ENCODE measurements around the gene COG5.

DNA sequence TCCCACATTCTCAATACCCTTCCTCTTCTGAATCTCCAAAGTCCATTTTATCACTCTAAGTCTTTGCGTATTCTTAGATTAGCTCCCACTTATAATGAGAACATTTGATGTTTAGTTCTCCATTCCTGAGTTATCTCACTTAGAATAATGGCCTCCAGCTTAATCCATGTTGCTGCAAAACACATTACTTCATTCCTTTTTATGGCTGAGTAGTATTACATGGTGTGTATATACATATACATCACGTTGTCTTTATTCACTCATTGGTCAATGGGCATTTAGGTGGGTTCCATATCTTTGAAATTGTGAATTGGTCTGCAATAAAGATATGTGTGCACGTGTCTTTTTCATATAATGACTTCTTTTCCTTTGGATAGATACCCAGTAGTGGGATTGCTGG, 61.6 kb downstream of the COG5 start:
- TF ChIP-seq, protein P1, sequence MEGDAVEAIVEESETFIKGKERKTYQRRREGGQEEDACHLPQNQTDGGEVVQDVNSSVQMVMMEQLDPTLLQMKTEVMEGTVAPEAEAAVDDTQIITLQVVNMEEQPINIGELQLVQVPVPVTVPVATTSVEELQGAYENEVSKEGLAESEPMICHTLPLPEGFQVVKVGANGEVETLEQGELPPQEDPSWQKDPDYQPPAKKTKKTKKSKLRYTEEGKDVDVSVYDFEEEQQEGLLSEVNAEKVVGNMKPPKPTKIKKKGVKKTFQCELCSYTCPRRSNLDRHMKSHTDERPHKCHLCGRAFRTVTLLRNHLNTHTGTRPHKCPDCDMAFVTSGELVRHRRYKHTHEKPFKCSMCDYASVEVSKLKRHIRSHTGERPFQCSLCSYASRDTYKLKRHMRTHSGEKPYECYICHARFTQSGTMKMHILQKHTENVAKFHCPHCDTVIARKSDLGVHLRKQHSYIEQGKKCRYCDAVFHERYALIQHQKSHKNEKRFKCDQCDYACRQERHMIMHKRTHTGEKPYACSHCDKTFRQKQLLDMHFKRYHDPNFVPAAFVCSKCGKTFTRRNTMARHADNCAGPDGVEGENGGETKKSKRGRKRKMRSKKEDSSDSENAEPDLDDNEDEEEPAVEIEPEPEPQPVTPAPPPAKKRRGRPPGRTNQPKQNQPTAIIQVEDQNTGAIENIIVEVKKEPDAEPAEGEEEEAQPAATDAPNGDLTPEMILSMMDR (IDR thresholded peaks at IDR 0.05; ENCODE audit: low read length): no peak
- TF ChIP-seq EZH2 (IDR thresholded peaks at IDR 0.05; ENCODE audit: borderline replicate concordance, low read length): no peak
